H1 (cell line): Measurements from ENCODE around the gene KISS1. TPM values are rescaled to one million over a fixed set of nuclear protein-coding genes. Genes with fewer than 3 reads are reported as not detected.

Experiments
- CTCF ChIA-PET: fragments of 300-600 bp; sonication (Branson Sonifier 250); formaldehyde crosslinking; loops from one replicate; lab custom pipeline; 2021; ENCODE audit not compliant: partially characterized antibody; lab: Charles Lee
- POLR2A ChIA-PET: fragments of 300-600 bp; sonication (Branson Sonifier 250); formaldehyde crosslinking; loops from one replicate; lab custom pipeline; 2021; ENCODE audit warnings: inconsistent platforms; ENCODE audit not compliant: partially characterized antibody; lab: Charles Lee
- DNase-seq, 2 experiments: peaks; one replicate each; pipeline versions ENCODE4 v3.0.0 to v3.0.0-alpha.2; 2010 to 2022; ENCODE audit warnings: low spot score in 2 of 2, low read depth in 1 of 2, mixed read lengths in 1 of 2
- FAIRE-seq: peaks from 2 replicates; lab custom pipeline; 2011; peaks lifted over from hg19 to GRCh38; lab: Jason Lieb, UNC
- H2AFZ ChIP-seq: 2 replicates; pipeline ENCODE4 v1.8.1; 2012; ENCODE audit warnings: low read length, inconsistent platforms
- H2AK5ac ChIP-seq: 2 replicates; pipeline ENCODE4 v1.6.1; 2013; ENCODE audit warnings: low read depth, low read length
- H2BK120ac ChIP-seq: replicated peaks from 2 replicates; pipeline ENCODE3; 2013; ENCODE audit warnings: low read depth, low read length, inconsistent platforms
- H2BK12ac ChIP-seq: 2 replicates; pipeline ENCODE4 v1.6.1; 2013; ENCODE audit warnings: low read depth, low read length
- H2BK15ac ChIP-seq: 2 replicates; pipeline ENCODE4 v1.6.1; 2013; ENCODE audit warnings: low read length
- H2BK20ac ChIP-seq: 2 replicates; pipeline ENCODE4 v1.6.1; 2013; ENCODE audit warnings: low read length
- H2BK5ac ChIP-seq: 2 replicates; pipeline ENCODE4 v1.6.1; 2013; ENCODE audit warnings: low read depth, low read length
- H3K14ac ChIP-seq: 2 replicates; pipeline ENCODE4 v1.6.1; 2013; ENCODE audit warnings: inconsistent platforms; ENCODE audit not compliant: insufficient read length
- H3K18ac ChIP-seq: 2 replicates; pipeline ENCODE4 v1.6.1; 2013; ENCODE audit warnings: low read length; ENCODE audit errors: extremely low read depth
- H3K23ac ChIP-seq: 2 replicates; pipeline ENCODE4 v1.6.1; 2013; ENCODE audit warnings: inconsistent platforms; ENCODE audit not compliant: insufficient read length
- H3K23me2 ChIP-seq: 2 replicates; pipeline ENCODE4 v1.6.1; 2013; ENCODE audit warnings: low read depth, low read length
- H3K27ac ChIP-seq: 2 replicates; pipeline ENCODE4 v1.6.1; 2011; ENCODE audit warnings: low read depth, low read length, inconsistent platforms
- H3K27me3 ChIP-seq, 4 experiments: replicated peaks in 1 of 4; 1 replicate in 1 of 4; 2 replicates in 3 of 4; pipeline versions ENCODE4 v1.6.1 to v1.8.1; 2011 to 2013; ENCODE audit warnings: low read length in 3 of 4, mild to moderate bottlenecking in 3 of 4, inconsistent platforms in 2 of 4, mixed read lengths in 2 of 4, moderate library complexity in 1 of 4; ENCODE audit not compliant: control insufficient read depth in 3 of 4, insufficient read depth in 3 of 4; ENCODE audit errors: extremely low read depth in 1 of 4
- H3K36me3 ChIP-seq, 4 experiments: 2 replicates each; pipeline versions ENCODE4 v1.6.1 to v1.8.1; 2011 to 2013; ENCODE audit warnings: mild to moderate bottlenecking in 4 of 4, low read length in 3 of 4, moderate library complexity in 2 of 4, control low read depth in 1 of 4, inconsistent platforms in 1 of 4; ENCODE audit not compliant: insufficient read depth in 4 of 4, control insufficient read depth in 2 of 4
- H3K4ac ChIP-seq: replicated peaks from 2 replicates; pipeline ENCODE3; 2013; ENCODE audit warnings: low read length, low read depth, mixed read lengths, inconsistent platforms; ENCODE audit not compliant: insufficient read length
- H3K4me1 ChIP-seq, 4 experiments: replicated peaks in 1 of 4; 1 replicate in 1 of 4; 2 replicates in 3 of 4; pipeline versions ENCODE4 v1.6.1 to v1.8.1; 2011 to 2013; ENCODE audit warnings: low read length in 3 of 4, inconsistent platforms in 2 of 4, mixed read lengths in 1 of 4; ENCODE audit not compliant: insufficient read depth in 4 of 4, control insufficient read depth in 3 of 4
- H3K4me2 ChIP-seq, 2 experiments: 2 replicates each; pipeline versions ENCODE4 v1.6.1 to v1.8.1; 2011 to 2013; ENCODE audit warnings: low read depth in 2 of 2, low read length in 2 of 2, control low read depth in 1 of 2, inconsistent platforms in 1 of 2, mild to moderate bottlenecking in 1 of 2; ENCODE audit not compliant: insufficient read depth in 1 of 2
- H3K4me3 ChIP-seq, 4 experiments: fragments of 200-600, 300-600 bp in 1 of 4; sonication (generic), shearing (Covaris generic), sonication (Bioruptor Twin) in 1 of 4; 2 replicates each; pipeline versions ENCODE4 v1.5.1 to v1.8.1; 2011 to 2016; ENCODE audit warnings: low read length in 4 of 4, low read depth in 3 of 4, control low read depth in 2 of 4, inconsistent platforms in 2 of 4, mild to moderate bottlenecking in 2 of 4, mixed read lengths in 1 of 4, moderate library complexity in 1 of 4; ENCODE audit not compliant: insufficient read depth in 2 of 4; ENCODE audit errors: extremely low read depth in 1 of 4
- H3K56ac ChIP-seq: replicated peaks from 2 replicates; pipeline ENCODE3; 2013; ENCODE audit warnings: low read depth, mild to moderate bottlenecking, mixed read lengths, low read length, inconsistent platforms; ENCODE audit not compliant: insufficient read length
- H3K79me1 ChIP-seq: 2 replicates; pipeline ENCODE4 v1.6.1; 2013; ENCODE audit warnings: low read depth, low read length, control low read depth
- H3K79me2 ChIP-seq, 2 experiments: 2 replicates each; pipeline versions ENCODE4 v1.6.1 to v1.8.1; 2012 to 2013; ENCODE audit warnings: low read length in 2 of 2, mild to moderate bottlenecking in 2 of 2, inconsistent platforms in 1 of 2; ENCODE audit not compliant: insufficient read depth in 2 of 2, control insufficient read depth in 1 of 2
- H3K9ac ChIP-seq, 4 experiments: replicated peaks in 1 of 4; 1 replicate in 1 of 4; 2 replicates in 3 of 4; pipeline versions ENCODE4 v1.6.1 to v1.8.1; 2011 to 2013; ENCODE audit warnings: low read depth in 3 of 4, low read length in 3 of 4, control low read depth in 2 of 4, mild to moderate bottlenecking in 2 of 4, moderate library complexity in 2 of 4, inconsistent platforms in 1 of 4; ENCODE audit errors: extremely low read depth in 1 of 4
- H3K9me3 ChIP-seq, 2 experiments: 2 replicates each; pipeline versions ENCODE4 v1.6.1 to v1.8.1; 2012 to 2013; ENCODE audit warnings: mild to moderate bottlenecking in 2 of 2, moderate library complexity in 2 of 2, control low read depth in 1 of 2, inconsistent platforms in 1 of 2, low read depth in 1 of 2, low read length in 1 of 2, mixed read lengths in 1 of 2; ENCODE audit not compliant: insufficient read depth in 2 of 2
- H4K20me1 ChIP-seq, 2 experiments: replicated peaks in 1 of 2; 2 replicates each; pipeline versions ENCODE3 to v1.8.1; 2011 to 2013; ENCODE audit warnings: inconsistent platforms in 2 of 2, low read length in 2 of 2, mild to moderate bottlenecking in 1 of 2; ENCODE audit not compliant: insufficient read depth in 2 of 2, control insufficient read depth in 1 of 2
- H4K5ac ChIP-seq: 2 replicates; pipeline ENCODE4 v1.6.1; 2013; ENCODE audit warnings: low read length, low read depth, mixed read lengths, inconsistent platforms; ENCODE audit not compliant: insufficient read length
- H4K8ac ChIP-seq: 2 replicates; pipeline ENCODE4 v1.8.0; 2013; ENCODE audit warnings: mild to moderate bottlenecking, moderate library complexity, low read length, inconsistent platforms; ENCODE audit not compliant: insufficient read depth; ENCODE audit errors: extremely low read depth
- H4K91ac ChIP-seq: replicated peaks from 2 replicates; pipeline ENCODE3; 2013; ENCODE audit warnings: low read length, mixed read lengths, inconsistent platforms; ENCODE audit not compliant: insufficient read length
- BACH1 ChIP-seq: IDR thresholded peaks from 2 replicates; pipeline ENCODE4 v1.6.1; 2012; ENCODE audit warnings: low read length, improper control_type of control experiment
- BCL11A ChIP-seq, 2 experiments: IDR thresholded peaks; one replicate each; pipeline ENCODE4 v1.6.1; 2011; ENCODE audit warnings: low read depth in 2 of 2, low read length in 2 of 2, mild to moderate bottlenecking in 2 of 2
- JUND ChIP-seq: IDR thresholded peaks from 2 replicates; pipeline ENCODE4 v1.6.1; 2011; ENCODE audit warnings: mild to moderate bottlenecking, improper control_type of control experiment, low read length
- MAFK ChIP-seq: IDR thresholded peaks from 2 replicates; pipeline ENCODE4 v1.6.1; 2012; ENCODE audit warnings: low read depth, mild to moderate bottlenecking, improper control_type of control experiment, low read length
- RAD21 ChIP-seq, 2 experiments: IDR thresholded peaks in 1 of 2; conservative IDR thresholded peaks in 1 of 2; 2 replicates each; pipeline ENCODE4 v1.6.1; 2011; ENCODE audit warnings: low read depth in 2 of 2, low read length in 2 of 2, improper control_type of control experiment in 1 of 2, inconsistent platforms in 1 of 2, mild to moderate bottlenecking in 1 of 2, moderate library complexity in 1 of 2
- RNF2 ChIP-seq: fragments of 200-900, 300-1000 bp; sonication (generic); IDR thresholded peaks from 2 replicates; pipeline ENCODE4 v1.7.1; 2016; ENCODE audit warnings: borderline replicate concordance, low read depth, mild to moderate bottlenecking, antibody characterized with exemption, low read length; ENCODE audit not compliant: poor library complexity, severe bottlenecking; ENCODE audit errors: missing control alignments
- SIN3A ChIP-seq, 2 experiments: IDR thresholded peaks in 1 of 2; conservative IDR thresholded peaks in 1 of 2; 2 replicates each; pipeline ENCODE4 v1.6.1; 2011 to 2012; ENCODE audit warnings: low read length in 2 of 2, improper control_type of control experiment in 1 of 2, low read depth in 1 of 2, mild to moderate bottlenecking in 1 of 2
- SIRT6 ChIP-seq: IDR thresholded peaks from one replicate; pipeline ENCODE4 v1.7.1; 2012; ENCODE audit warnings: low read length, inconsistent platforms
- WGBS, 2 experiments: shearing (Covaris generic) in 1 of 2; methylation state at CpG; one replicate each; pipeline versions ENCODE4 v1.1.6 to v1.1.7; 2013 to 2015; ENCODE audit warnings: low lambda C conversion rate in 2 of 2, mixed read lengths in 2 of 2, inconsistent platforms in 1 of 2, low coverage in 1 of 2, missing lambda C conversion rate in 1 of 2; ENCODE audit not compliant: insufficient replicate concordance in 2 of 2, insufficient coverage in 1 of 2, insufficient read length in 1 of 2; ENCODE audit errors: extremely low coverage in 1 of 2, missing lambda C conversion rate in 1 of 2; 5-methylcytosine and 5-hydroxymethylcytosine counted together
- polyA plus RNA-seq, 7 experiments: library from polyadenylated mRNA; depleted of rRNA in 3 of 7; stranded (reverse) in 5 of 7; unstranded in 2 of 7; fragments of >200 nt in 5 of 7; fragments of 200-250 nt in 2 of 7; gene quantifications; 1 replicate in 5 of 7; 2 replicates in 1 of 7; 4 replicates in 1 of 7; pipeline versions ENCODE4 v1.2.1 to v1.2.3, GENCODE V29; 2011 to 2013; ENCODE audit warnings: missing spikeins in 2 of 7, mixed read lengths in 2 of 7
- total RNA-seq: library from RNA; stranded (reverse); fragmentation: NEBNext Ultra II Directional; extraction: Animal tissue kit (Norgen Biotek cat#: 25700); gene quantifications from 2 replicates; pipeline ENCODE4 v1.2.1, GENCODE V29; 2021
- TF ChIP-seq, protein P1 (sequence below): IDR thresholded peaks from 2 replicates; pipeline ENCODE4 v1.6.1; 2011; ENCODE audit warnings: low read length, improper control_type of control experiment
- TF ChIP-seq, protein P2 (sequence below): IDR thresholded peaks from 2 replicates; pipeline ENCODE4 v1.6.1; 2012; ENCODE audit warnings: inconsistent platforms

The KISS1 gene
- total and polyA plus RNA-seq, 2 of the 8 experiments (the other 6 are each of a cell fraction or from before 2014, with no cell fraction given), result 0.71 TPM; not detected in 1

DNA sequence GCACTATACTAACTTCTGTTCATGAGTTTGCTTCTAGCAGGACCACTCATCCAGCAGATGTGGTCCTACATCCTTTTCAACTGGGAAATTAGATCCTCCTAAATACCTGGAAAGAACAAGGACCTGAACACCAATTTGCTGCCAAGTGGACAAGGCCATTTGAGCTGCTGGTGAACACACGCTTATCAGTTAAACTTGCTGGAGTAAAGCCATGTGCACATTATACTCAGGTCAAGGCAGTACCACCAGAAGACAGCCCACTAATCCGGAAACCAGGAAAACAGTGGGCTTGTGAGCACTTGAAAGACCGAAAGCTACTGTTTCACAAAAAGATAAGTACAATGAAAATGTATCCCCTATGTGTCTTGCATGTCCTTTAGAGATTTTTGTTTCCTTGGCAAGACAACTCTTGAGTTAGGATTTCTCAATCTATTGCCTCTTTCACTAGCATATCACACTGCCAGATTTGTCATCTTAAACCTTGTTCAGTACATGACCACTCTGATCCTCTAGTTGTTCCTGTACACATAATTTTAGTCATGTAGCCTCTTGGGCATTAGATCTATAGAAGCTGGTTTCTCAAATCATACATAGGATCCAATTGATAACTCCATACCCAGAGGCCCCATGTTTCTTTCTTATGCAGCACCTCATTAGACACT, 25.7 kb downstream of the KISS1 start:
- H3K23ac ChIP-seq, result no peak overlapping the region
- FAIRE-seq, result no peak
- H3K14ac ChIP-seq, result no peak overlapping the region
- no peak overlapping the region for H2BK15ac ChIP-seq
- H3K23me2 ChIP-seq, result no peaks in the 10 kb centered on the region
- H3K9ac ChIP-seq, result no peak overlapping the region
- 91% methylated on average over 3 of the region's 3 CpGs; no CpG with 5 or more reads in 1 of the 2 experiments for WGBS, 2 experiments
- no peak overlapping the region for H3K18ac ChIP-seq
- H3K4ac ChIP-seq, result no peak overlapping the region
- H3K36me3 ChIP-seq, result no peaks in the 10 kb centered on the region; a peak in 1 of 8 replicates
- H3K4me2 ChIP-seq, result no peak overlapping the region
- no peak overlapping the region for H4K91ac ChIP-seq
- ChIA-PET POLR2A (no interaction called here), CTCF (interaction anchor here (0.6 to 10.6 kb wide), 6 partner anchors 10 to 106 kb away, joined by 3 to 106 read pairs (median 5); partner anchors contain the start of gene GOLT1A)
- no peak overlapping the region for H2BK5ac ChIP-seq
- H4K20me1 ChIP-seq, result no peaks in the 10 kb centered on the region
- no peak overlapping the region for H4K5ac ChIP-seq
- no peak overlapping the region for H3K56ac ChIP-seq
- H3K79me2 ChIP-seq, result no peaks in the 10 kb centered on the region
- H3K27me3 ChIP-seq, result 0 out of 7 replicates have a peak, but pooled peaks cover 0 to 2% (median 0%) of the 10 kb centered on the region in 4 experiments
- no peak overlapping the region for H3K27ac ChIP-seq
- H3K79me1 ChIP-seq, result no peaks in the 10 kb centered on the region
- H2BK12ac ChIP-seq, result no peak overlapping the region
- no peak for DNase-seq
- no peak overlapping the region for H2AK5ac ChIP-seq
- no peak overlapping the region for H4K8ac ChIP-seq
- H3K4me1 ChIP-seq, result no peaks in the 10 kb centered on the region
- H3K4me3 ChIP-seq, result no peak overlapping the region
- H2BK120ac ChIP-seq, result no peak overlapping the region
- H2BK20ac ChIP-seq, result no peak overlapping the region
- H3K9me3 ChIP-seq, result peaks cover 18 to 25% of the 10 kb centered on the region in 2 experiments
- H2AFZ ChIP-seq, result no peak overlapping the region
- TF ChIP-seq MAFK (no peak), RAD21 (IDR thresholded peaks at IDR 0.05 in 1 of 2, conservative IDR thresholded peaks at IDR 0.05 in 1 of 2; ENCODE audit: low read depth in 2 of 2, low read length in 2 of 2) (no peak), SIN3A (conservative IDR thresholded peaks at IDR 0.05 in 1 of 2, IDR thresholded peaks at IDR 0.05 in 1 of 2; ENCODE audit: low read depth in 1 of 2, low read length in 2 of 2) (no peak), BCL11A (IDR thresholded peaks at IDR 0.05; ENCODE audit: low read depth in 2 of 2, low read length in 2 of 2) (no peak), RNF2 (no peak), BACH1 (no peak), SIRT6 (no peak), JUND (no peak)
- TF ChIP-seq, protein P1, sequence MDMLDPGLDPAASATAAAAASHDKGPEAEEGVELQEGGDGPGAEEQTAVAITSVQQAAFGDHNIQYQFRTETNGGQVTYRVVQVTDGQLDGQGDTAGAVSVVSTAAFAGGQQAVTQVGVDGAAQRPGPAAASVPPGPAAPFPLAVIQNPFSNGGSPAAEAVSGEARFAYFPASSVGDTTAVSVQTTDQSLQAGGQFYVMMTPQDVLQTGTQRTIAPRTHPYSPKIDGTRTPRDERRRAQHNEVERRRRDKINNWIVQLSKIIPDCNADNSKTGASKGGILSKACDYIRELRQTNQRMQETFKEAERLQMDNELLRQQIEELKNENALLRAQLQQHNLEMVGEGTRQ, result no peak
- TF ChIP-seq, protein P2, sequence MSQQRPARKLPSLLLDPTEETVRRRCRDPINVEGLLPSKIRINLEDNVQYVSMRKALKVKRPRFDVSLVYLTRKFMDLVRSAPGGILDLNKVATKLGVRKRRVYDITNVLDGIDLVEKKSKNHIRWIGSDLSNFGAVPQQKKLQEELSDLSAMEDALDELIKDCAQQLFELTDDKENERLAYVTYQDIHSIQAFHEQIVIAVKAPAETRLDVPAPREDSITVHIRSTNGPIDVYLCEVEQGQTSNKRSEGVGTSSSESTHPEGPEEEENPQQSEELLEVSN, result no peak
